Amniotic epithelial cell (primary cell): ENCODE results near the gene RBBP8NL.

Experiments used
- DNase-seq: peaks from one replicate; pipeline ENCODE4 v3.0.0-alpha.2; 2010; ENCODE audit warnings: low read depth

Gene RBBP8NL

GRCh38 chr20:62362991-62363919 lies 64.1 kb downstream of the RBBP8NL start:
- DNase-seq: no peak

- no peak for DNase-seq
These were observed 64.8 kb downstream of the RBBP8NL start for GRCh38 chr20:62362590-62362940.

- no peak for DNase-seq
These were observed 65.3 kb downstream of the RBBP8NL start for GRCh38 chr20:62361799-62362589.

- no peak for DNase-seq
These were observed 66.2 kb downstream of the RBBP8NL start for GRCh38 chr20:62360854-62361798.
